CMK (cell line): ENCODE data around the gene LRRC1.

Experiments used
- DNase-seq: peaks from one replicate; pipeline ENCODE4 v3.0.0-alpha.2; 2010; ENCODE audit warnings: low read depth

Gene LRRC1

DNA sequence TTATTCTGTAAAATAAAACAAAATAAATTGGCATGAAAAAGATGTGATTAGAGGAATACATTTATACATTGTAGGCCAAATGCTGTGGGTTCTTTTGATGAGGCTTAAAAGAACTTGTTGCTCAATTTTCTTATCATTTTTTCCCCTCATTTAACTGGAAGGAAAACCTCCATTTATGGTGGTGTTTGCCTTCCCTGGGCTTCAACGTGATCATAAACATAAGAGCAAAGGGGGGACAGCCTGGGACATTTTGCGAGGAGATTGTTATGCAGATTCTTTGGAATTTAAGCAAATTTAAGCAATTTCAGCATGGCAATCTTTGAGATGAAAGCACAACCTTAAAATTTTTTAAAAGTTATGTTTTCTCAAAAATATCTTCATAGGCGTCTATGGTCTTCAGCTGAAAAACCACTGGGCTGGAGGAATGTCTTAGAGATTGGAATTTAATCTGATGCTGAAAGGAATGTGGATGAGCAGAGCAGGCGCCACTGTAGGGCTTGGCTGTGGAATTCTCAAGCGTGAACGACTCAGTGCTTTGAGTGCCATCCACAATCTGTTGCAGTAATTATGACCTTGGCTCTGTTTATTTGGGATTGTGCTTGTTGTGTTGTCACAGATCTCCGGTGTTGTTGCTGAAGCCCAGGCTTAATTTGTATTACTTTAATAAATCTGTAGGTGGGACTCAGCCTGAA, 167.0 kb downstream of the LRRC1 start:
- DNase-seq: no peak

DNA sequence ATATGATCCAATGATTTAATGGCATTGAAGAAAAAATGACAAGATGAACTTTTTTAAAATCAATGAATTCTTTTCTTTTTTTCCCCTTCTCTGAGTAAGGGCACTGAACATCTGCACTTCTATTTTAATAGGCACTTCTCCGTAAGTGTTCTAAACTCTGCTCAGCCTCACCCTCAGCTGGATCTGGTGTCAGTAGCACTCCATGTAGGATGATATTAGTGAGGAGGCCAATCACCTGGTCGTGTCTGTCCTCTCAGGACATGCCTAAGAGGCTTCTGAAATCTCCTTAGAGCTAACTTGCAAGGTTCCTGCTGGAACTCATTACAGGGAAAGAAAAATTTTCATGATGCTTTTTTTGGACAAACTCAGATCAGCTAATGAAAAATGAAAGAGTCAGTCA, 167.8 kb downstream of the LRRC1 start:
- DNase-seq: no peak

DNA sequence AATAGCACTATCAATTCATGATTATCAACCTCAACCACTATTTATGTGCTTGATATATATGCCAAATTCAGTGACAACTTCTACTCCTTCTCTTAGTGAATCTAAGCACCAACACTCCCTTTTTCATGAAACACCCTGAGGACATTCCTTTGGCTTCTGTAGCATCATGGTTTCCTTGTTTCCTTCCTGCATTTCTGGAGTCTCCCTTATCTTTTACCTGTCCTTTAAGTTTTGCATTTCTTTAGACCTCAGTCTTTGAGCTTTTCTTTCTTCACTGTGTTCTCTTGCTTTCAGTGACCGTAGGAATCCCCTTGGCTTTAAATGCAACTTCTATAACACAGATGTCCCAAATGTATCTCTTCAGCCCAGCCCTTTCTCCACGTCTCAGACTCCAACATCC, 172.6 kb downstream of the LRRC1 start:
- DNase-seq: no peak
